Stimulated activated naive CD4-positive, alpha-beta T cell (primary cell): ENCODE measurements around the gene PAK3.

ENCODE experiments used
- DNase-seq, 6 experiments: peaks; one replicate each; lab custom pipeline; 2025; lab: John Stamatoyannopoulos, UW

The PAK3 gene

DNA sequence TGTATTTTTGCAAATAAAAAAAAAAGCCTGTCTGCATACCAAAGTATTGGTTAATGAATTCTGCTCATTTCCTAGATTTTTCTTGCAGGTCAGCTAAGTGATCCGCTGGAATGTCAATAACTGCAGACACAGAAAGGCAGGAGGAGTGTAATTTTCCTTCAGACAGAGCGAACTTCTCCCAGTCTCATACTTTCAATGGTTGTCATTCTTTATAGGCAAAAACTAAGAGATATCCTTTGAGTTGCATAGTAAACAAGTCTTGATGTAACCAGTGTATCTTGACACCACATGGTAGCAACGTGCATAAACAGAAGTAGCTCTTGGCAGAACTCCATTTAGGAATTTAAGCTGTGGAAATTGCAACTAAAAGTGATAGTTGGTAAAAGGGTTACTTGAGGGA, 166.1 kb downstream of the PAK3 start:
- DNase-seq, result no peak

- no peak for DNase-seq
Observed at GRCh38 chrX:111264385-111264784, 168.4 kb downstream of the PAK3 start.

DNA sequence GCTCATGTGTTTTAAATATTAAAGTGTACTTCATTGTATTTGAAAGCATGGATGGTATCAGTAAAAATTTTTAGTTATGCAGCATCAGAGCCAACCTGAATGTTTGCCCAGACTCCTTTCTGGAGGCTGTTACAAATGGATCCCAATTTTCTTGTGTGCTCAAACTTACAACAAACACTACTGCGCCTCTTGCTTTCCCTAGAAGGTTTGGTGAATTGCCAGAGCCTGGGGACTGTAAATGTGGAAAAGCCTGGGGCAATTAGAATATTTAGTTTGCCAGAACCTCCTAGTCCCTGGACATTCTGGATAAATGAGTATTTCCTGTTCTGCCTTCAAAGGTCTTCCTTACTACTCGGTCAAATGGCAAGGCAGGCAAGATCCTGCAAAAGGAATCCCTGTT, 169.5 kb downstream of the PAK3 start:
- no peak for DNase-seq

GRCh38 chrX:111268506-111268905, 172.5 kb downstream of the PAK3 start:
- no peak for DNase-seq

- no peak for DNase-seq
Observed at GRCh38 chrX:111270339-111270738, 174.3 kb downstream of the PAK3 start, which contains the start of gene CAPN6. TSS of gene CAPN6 (minus strand) at chrX:111270483. CDS start at chrX:111263936, 6,547 bp downstream.
